A549 (cell line): Measurements from ENCODE around the gene PSMB5.

Experiments used
- BHLHE40 ChIP-seq: IDR thresholded peaks from 2 replicates; pipeline ENCODE4 v1.6.1; 2012; ENCODE audit warnings: low read depth, low read length, inconsistent platforms
- CEBPB ChIP-seq, 2 experiments: fragments of >200 bp in 1 of 2; sonication (Bioruptor Twin) in 1 of 2; formaldehyde crosslinking in 1 of 2; IDR thresholded peaks; 2 replicates each; pipeline ENCODE4 v1.6.1; 2012 to 2016
- CHD2 ChIP-seq: fragments of 150-350 bp; IDR thresholded peaks from 2 replicates; pipeline ENCODE4 v1.6.1; 2014; ENCODE audit warnings: low read length; ENCODE audit not compliant: partially characterized antibody
- EP300 ChIP-seq, 2 experiments: fragments of >200 bp; sonication (Bioruptor Twin); formaldehyde crosslinking; IDR thresholded peaks; 2 replicates in 1 of 2; 3 replicates in 1 of 2; pipeline ENCODE4 v1.6.1; 2016 to 2017
- ESRRA ChIP-seq: fragments of 150-350 bp; IDR thresholded peaks from 2 replicates; pipeline ENCODE4 v1.6.1; 2014; ENCODE audit warnings: mild to moderate bottlenecking, low read length, borderline replicate concordance
- NFE2L2 ChIP-seq: fragments of 150-350 bp; conservative IDR thresholded peaks from 2 replicates; pipeline ENCODE4 v1.6.1; 2014; ENCODE audit warnings: low read length
- NR3C1 ChIP-seq: fragments of >200 bp; sonication (Bioruptor Twin); formaldehyde crosslinking; IDR thresholded peaks from 3 replicates; pipeline ENCODE4 v1.6.1; 2017
- PHF8 ChIP-seq: fragments of 200-600 bp; sonication (generic); IDR thresholded peaks from 2 replicates; pipeline ENCODE4 v1.6.1; 2016; ENCODE audit warnings: low read depth, mild to moderate bottlenecking, antibody characterized with exemption, moderate library complexity, borderline replicate concordance
- POLR2A ChIP-seq: IDR thresholded peaks from 2 replicates; pipeline ENCODE4 v1.6.1; 2012; ENCODE audit warnings: mild to moderate bottlenecking, low read length
- RCOR1 ChIP-seq: fragments of 150-350 bp; IDR thresholded peaks from 2 replicates; pipeline ENCODE4 v1.6.1; 2014; ENCODE audit warnings: antibody characterized with exemption, low read length, low read depth
- RFX5 ChIP-seq: fragments of 450-650 bp; IDR thresholded peaks from 2 replicates; pipeline ENCODE4 v1.7.1; 2014; ENCODE audit warnings: antibody characterized with exemption, mild to moderate bottlenecking, moderate library complexity
- TF ChIP-seq, protein P1 (sequence below): fragments of >200 bp; sonication (Bioruptor Twin); formaldehyde crosslinking; IDR thresholded peaks from 3 replicates; pipeline ENCODE4 v1.5.1; 2016
- TF ChIP-seq, protein P2 (sequence below): IDR thresholded peaks from 2 replicates; pipeline ENCODE4 v1.6.1; 2012
- TF ChIP-seq, protein P3 (sequence below): fragments of 200-600 bp; sonication (generic); IDR thresholded peaks from 2 replicates; pipeline ENCODE4 v1.6.1; 2016; ENCODE audit warnings: antibody characterized with exemption, mild to moderate bottlenecking, moderate library complexity

DNA sequence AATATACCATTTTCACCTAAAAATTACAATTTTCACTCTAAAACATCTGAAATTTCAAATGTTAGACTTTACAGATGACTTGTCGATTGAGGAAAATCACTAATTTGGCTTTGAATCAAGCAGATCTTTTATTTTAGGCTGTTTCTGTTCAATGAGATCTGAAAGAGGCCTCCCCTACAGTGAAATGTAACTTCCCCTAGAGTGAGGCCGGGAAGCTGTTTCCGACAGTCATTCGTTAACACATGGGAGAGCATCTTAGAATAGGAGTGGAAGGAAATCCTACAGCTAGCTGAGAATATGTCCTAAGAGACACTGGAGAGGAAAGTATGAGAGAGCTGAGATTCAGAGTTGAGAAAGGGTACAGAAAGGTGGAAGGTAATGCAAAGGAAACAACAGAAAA lies 19.1 kb downstream of the PSMB5 start:
- TF ChIP-seq CEBPB (IDR thresholded peaks at IDR 0.05) (no peak), EP300 (IDR thresholded peaks at IDR 0.05) (no peak), RCOR1 (no peak), POLR2A (no peak), RFX5 (no peak), CHD2 (no peak), NFE2L2 (no peak), PHF8 (no peak), BHLHE40 (no peak), ESRRA (no peak), NR3C1 (no peak)
- TF ChIP-seq, protein P1, sequence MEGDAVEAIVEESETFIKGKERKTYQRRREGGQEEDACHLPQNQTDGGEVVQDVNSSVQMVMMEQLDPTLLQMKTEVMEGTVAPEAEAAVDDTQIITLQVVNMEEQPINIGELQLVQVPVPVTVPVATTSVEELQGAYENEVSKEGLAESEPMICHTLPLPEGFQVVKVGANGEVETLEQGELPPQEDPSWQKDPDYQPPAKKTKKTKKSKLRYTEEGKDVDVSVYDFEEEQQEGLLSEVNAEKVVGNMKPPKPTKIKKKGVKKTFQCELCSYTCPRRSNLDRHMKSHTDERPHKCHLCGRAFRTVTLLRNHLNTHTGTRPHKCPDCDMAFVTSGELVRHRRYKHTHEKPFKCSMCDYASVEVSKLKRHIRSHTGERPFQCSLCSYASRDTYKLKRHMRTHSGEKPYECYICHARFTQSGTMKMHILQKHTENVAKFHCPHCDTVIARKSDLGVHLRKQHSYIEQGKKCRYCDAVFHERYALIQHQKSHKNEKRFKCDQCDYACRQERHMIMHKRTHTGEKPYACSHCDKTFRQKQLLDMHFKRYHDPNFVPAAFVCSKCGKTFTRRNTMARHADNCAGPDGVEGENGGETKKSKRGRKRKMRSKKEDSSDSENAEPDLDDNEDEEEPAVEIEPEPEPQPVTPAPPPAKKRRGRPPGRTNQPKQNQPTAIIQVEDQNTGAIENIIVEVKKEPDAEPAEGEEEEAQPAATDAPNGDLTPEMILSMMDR: no peak
- TF ChIP-seq, protein P2, sequence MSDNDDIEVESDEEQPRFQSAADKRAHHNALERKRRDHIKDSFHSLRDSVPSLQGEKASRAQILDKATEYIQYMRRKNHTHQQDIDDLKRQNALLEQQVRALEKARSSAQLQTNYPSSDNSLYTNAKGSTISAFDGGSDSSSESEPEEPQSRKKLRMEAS: no peak
- TF ChIP-seq, protein P3, sequence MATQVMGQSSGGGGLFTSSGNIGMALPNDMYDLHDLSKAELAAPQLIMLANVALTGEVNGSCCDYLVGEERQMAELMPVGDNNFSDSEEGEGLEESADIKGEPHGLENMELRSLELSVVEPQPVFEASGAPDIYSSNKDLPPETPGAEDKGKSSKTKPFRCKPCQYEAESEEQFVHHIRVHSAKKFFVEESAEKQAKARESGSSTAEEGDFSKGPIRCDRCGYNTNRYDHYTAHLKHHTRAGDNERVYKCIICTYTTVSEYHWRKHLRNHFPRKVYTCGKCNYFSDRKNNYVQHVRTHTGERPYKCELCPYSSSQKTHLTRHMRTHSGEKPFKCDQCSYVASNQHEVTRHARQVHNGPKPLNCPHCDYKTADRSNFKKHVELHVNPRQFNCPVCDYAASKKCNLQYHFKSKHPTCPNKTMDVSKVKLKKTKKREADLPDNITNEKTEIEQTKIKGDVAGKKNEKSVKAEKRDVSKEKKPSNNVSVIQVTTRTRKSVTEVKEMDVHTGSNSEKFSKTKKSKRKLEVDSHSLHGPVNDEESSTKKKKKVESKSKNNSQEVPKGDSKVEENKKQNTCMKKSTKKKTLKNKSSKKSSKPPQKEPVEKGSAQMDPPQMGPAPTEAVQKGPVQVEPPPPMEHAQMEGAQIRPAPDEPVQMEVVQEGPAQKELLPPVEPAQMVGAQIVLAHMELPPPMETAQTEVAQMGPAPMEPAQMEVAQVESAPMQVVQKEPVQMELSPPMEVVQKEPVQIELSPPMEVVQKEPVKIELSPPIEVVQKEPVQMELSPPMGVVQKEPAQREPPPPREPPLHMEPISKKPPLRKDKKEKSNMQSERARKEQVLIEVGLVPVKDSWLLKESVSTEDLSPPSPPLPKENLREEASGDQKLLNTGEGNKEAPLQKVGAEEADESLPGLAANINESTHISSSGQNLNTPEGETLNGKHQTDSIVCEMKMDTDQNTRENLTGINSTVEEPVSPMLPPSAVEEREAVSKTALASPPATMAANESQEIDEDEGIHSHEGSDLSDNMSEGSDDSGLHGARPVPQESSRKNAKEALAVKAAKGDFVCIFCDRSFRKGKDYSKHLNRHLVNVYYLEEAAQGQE: no peak
